ENCODE measurements around the gene ZBTB17.

Gene ZBTB17

DNA sequence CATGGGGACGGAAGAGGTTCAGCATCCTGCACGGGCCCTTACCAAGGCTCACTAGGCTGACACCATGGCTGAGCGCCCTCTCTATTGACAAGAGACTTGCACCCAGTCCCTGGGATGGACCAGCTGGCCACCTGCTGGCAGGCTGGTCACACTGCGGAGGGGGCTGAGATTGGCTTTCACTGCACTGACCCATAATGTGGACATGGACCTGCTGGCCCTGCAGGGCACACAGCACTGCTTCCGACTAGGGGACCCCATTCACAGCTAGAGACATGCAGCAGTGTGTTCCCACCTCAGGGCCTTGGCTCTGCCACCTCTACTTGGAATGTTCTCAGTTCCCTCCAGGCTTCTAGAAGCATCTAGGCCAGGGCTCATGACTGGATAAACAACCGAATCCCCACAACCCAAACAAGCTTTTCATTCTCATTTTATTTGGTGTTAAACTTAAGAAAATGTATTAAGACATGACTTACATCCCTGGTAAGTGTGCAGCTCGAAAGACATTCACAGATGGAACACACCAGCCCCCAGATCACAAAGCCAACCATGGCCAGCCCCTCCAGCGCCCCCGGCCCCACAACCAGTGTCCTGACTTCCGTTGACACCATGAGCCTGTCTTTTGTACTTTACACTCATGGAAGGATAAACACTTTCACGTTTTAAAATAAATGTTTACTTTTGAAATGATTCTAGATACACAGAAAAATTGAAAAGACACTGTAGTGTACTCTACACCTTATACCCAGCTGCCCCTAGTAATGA, 18.9 kb upstream of the ZBTB17 start:
- peak; percentile 64 for DNase-seq (ENCODE audit: low read depth, low spot score)
- H3K4me3 ChIP-seq (ENCODE audit: low read depth, low read length): no peak overlapping the region
- in situ Hi-C loops (cut with HindIII; ENCODE audit: low sequenced_read_pairs): no loop called here
- TF ChIP-seq, protein P1, sequence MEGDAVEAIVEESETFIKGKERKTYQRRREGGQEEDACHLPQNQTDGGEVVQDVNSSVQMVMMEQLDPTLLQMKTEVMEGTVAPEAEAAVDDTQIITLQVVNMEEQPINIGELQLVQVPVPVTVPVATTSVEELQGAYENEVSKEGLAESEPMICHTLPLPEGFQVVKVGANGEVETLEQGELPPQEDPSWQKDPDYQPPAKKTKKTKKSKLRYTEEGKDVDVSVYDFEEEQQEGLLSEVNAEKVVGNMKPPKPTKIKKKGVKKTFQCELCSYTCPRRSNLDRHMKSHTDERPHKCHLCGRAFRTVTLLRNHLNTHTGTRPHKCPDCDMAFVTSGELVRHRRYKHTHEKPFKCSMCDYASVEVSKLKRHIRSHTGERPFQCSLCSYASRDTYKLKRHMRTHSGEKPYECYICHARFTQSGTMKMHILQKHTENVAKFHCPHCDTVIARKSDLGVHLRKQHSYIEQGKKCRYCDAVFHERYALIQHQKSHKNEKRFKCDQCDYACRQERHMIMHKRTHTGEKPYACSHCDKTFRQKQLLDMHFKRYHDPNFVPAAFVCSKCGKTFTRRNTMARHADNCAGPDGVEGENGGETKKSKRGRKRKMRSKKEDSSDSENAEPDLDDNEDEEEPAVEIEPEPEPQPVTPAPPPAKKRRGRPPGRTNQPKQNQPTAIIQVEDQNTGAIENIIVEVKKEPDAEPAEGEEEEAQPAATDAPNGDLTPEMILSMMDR (IDR thresholded peaks at IDR 0.05; ENCODE audit: low read depth, low read length): peak; percentile 92

DNA sequence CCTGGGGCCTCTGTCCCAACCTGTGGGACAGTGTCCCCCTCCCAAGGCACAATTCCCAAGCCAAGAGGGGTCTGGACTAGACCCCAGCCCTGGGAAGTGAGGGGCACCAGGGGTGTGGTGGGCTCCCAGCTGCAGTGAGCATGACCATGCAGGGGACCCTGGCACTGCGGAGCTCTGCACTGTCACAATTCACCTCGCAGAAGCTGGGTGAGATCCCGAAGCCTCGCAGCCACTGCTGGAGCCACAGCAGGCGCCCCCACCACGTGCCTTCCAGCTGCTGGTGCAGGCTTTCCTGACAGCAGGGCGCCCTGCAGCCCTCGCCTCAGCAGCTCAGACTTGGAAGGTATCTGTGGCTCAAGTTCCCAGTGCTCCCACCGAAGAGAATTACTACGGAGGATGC, 18.2 kb upstream of the ZBTB17 start:
- no peak overlapping the region for H3K4me3 ChIP-seq (ENCODE audit: low read depth, low read length)
- TF ChIP-seq, protein P1 (IDR thresholded peaks at IDR 0.05; ENCODE audit: low read depth, low read length): no peak

GRCh38 chr1:15993666-15994065, 17.8 kb upstream of the ZBTB17 start:
- no peak for DNase-seq (ENCODE audit: low read depth, low spot score)
- in situ Hi-C loops (cut with HindIII; ENCODE audit: low sequenced_read_pairs): no loop called here
- no peak overlapping the region for H3K4me3 ChIP-seq (ENCODE audit: low read depth, low read length)
- TF ChIP-seq, protein P1 (IDR thresholded peaks at IDR 0.05; ENCODE audit: low read depth, low read length): no peak

More for the DNA sequence above, 18.2 kb upstream of the ZBTB17 start:
- no peak for DNase-seq (ENCODE audit: low read depth, low spot score)
- in situ Hi-C loops (cut with HindIII; ENCODE audit: low sequenced_read_pairs): no loop called here

- no peak overlapping the region for H3K4me3 ChIP-seq (ENCODE audit: low read depth, low read length)
- TF ChIP-seq, protein P1 (IDR thresholded peaks at IDR 0.05; ENCODE audit: low read depth, low read length): no peak
- in situ Hi-C loops (cut with HindIII; ENCODE audit: low sequenced_read_pairs): no loop called here
Observed at GRCh38 chr1:15992582-15993500, 16.9 kb upstream of the ZBTB17 start.

GRCh38 chr1:15992187-15992553, 16.3 kb upstream of the ZBTB17 start:
- TF ChIP-seq, protein P1 (IDR thresholded peaks at IDR 0.05; ENCODE audit: low read depth, low read length): no peak
- in situ Hi-C loops (cut with HindIII; ENCODE audit: low sequenced_read_pairs): no loop called here
- no peak overlapping the region for H3K4me3 ChIP-seq (ENCODE audit: low read depth, low read length)
- no peak for DNase-seq (ENCODE audit: low read depth, low spot score)

More at GRCh38 chr1:15992582-15993500, 16.9 kb upstream of the ZBTB17 start:
- DNase-seq (ENCODE audit: low read depth, low spot score): no peak

- TF ChIP-seq, protein P1 (IDR thresholded peaks at IDR 0.05; ENCODE audit: low read depth, low read length): no peak
- no peak overlapping the region for H3K4me3 ChIP-seq (ENCODE audit: low read depth, low read length)
- DNase-seq (ENCODE audit: low read depth, low spot score): no peak
- in situ Hi-C loops (cut with HindIII; ENCODE audit: low sequenced_read_pairs): no loop called here
Observed at GRCh38 chr1:15991427-15992186, 15.7 kb upstream of the ZBTB17 start.
